Endodermal cell (in vitro differentiated cells): ENCODE results near the gene ATXN10. TPM values are rescaled to one million over a fixed set of nuclear protein-coding genes. Genes with fewer than 3 reads are reported as not detected.

Experiments
- DNase-seq: peaks from one replicate; pipeline ENCODE4 v3.0.0-alpha.2; 2017
- H3K27ac ChIP-seq: 2 replicates; pipeline ENCODE4 v1.5.1; 2013; ENCODE audit warnings: mild to moderate bottlenecking, low read depth, low read length, moderate library complexity
- H3K27me3 ChIP-seq: 2 replicates; pipeline ENCODE4 v1.6.1; 2013; ENCODE audit warnings: mild to moderate bottlenecking, low read length, moderate library complexity; ENCODE audit not compliant: insufficient read depth, control insufficient read depth, poor library complexity, severe bottlenecking
- H3K36me3 ChIP-seq: 2 replicates; pipeline ENCODE4 v1.7.0; 2013; ENCODE audit warnings: mild to moderate bottlenecking, low read length, moderate library complexity; ENCODE audit not compliant: control insufficient read depth, insufficient read depth
- H3K4me1 ChIP-seq: one replicate; pipeline ENCODE4 v1.7.0; 2013; ENCODE audit warnings: low read length; ENCODE audit not compliant: control insufficient read depth, insufficient read depth
- H3K4me3 ChIP-seq: 2 replicates; pipeline ENCODE4 v1.5.1; 2013; ENCODE audit warnings: mild to moderate bottlenecking, low read length, moderate library complexity
- H3K9ac ChIP-seq: 2 replicates; pipeline ENCODE4 v1.6.1; 2013; ENCODE audit warnings: mild to moderate bottlenecking, low read length, moderate library complexity; ENCODE audit not compliant: poor library complexity, severe bottlenecking; ENCODE audit errors: extremely low read depth
- H3K9me3 ChIP-seq: 2 replicates; pipeline ENCODE4 v1.6.1; 2013; ENCODE audit warnings: mild to moderate bottlenecking, low read length, moderate library complexity; ENCODE audit not compliant: control insufficient read depth
- H3K27ac Mint-ChIP-seq: 2 replicates; pipeline ENCODE4 v1.8.0; 2020; ENCODE audit warnings: mixed read lengths
- H3K27me3 Mint-ChIP-seq: 2 replicates; pipeline ENCODE4 v1.8.0; 2021; ENCODE audit warnings: mild to moderate bottlenecking, mixed read lengths; ENCODE audit not compliant: insufficient read depth
- H3K36me3 Mint-ChIP-seq: 2 replicates; pipeline ENCODE4 v1.8.0; 2020; ENCODE audit warnings: low read depth, mixed read lengths
- H3K4me1 Mint-ChIP-seq: 2 replicates; pipeline ENCODE4 v1.8.0; 2020; ENCODE audit warnings: mixed read lengths
- H3K4me3 Mint-ChIP-seq: 2 replicates; pipeline ENCODE4 v1.8.0; 2020; ENCODE audit warnings: mild to moderate bottlenecking, moderate library complexity, mixed read lengths
- H3K9me3 Mint-ChIP-seq: 2 replicates; pipeline ENCODE4 v1.8.0; 2020; ENCODE audit warnings: mild to moderate bottlenecking, mixed read lengths
- WGBS, 2 experiments: methylation state at CpG; one replicate each; pipeline versions ENCODE4 v1.1.5 to v1.1.7; 2013; ENCODE audit warnings: missing lambda C conversion rate in 2 of 2, mixed read lengths in 1 of 2; ENCODE audit not compliant: insufficient coverage in 1 of 2, insufficient read length in 1 of 2; 5-methylcytosine and 5-hydroxymethylcytosine counted together
- total RNA-seq, 2 donors: library from RNA; stranded (reverse); fragmentation: NEBNext Ultra II Directional in 1 of 2; extraction: Animal tissue kit (Norgen Biotek cat#: 25700) in 1 of 2; gene quantifications; 2 replicates in 1 of 2; 3 replicates in 1 of 2; pipeline ENCODE4 v1.2.1, GENCODE V29; 2021
- TF ChIP-seq, protein P1 (sequence below): fragments of 200-600 bp; sonication (generic); conservative IDR thresholded peaks from 2 replicates; pipeline ENCODE4 v1.5.0; 2021; ENCODE audit warnings: antibody characterized with exemption, mild to moderate bottlenecking

Gene ATXN10
- total RNA-seq, 2 donors from 2014 or later = 223 to 266 TPM

DNA sequence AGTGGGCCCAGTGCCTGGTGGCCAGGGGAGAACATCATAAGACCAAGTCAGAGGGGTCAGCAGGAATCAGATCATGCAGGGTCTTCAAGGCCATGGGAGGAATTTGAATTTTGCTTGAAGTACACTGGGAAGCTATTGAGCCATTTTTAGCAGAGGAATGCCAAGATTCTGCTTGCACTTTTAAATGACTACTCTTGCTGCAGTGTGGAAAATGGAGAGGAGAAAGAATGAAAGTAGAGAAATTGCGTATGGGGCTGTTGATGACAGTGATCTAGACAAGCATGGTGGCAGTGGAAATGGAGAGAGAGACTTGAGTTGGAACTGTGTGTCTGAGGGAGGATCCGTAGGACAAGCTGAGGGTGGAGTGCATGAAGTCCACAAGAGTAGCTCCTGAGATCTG lies 177.3 kb downstream of the ATXN10 start:
- no peak overlapping the region for H3K27ac Mint-ChIP-seq
- H3K4me1 Mint-ChIP-seq = peaks cover 59% of the 10 kb centered on the region
- no peaks in the 10 kb centered on the region for H3K27me3 Mint-ChIP-seq
- H3K9me3 ChIP-seq = peaks cover 22% of the 10 kb centered on the region
- no peaks in the 10 kb centered on the region for H3K27me3 ChIP-seq
- no peak for DNase-seq
- peaks cover 40% of the 10 kb centered on the region for H3K36me3 Mint-ChIP-seq
- TF ChIP-seq, protein P1, sequence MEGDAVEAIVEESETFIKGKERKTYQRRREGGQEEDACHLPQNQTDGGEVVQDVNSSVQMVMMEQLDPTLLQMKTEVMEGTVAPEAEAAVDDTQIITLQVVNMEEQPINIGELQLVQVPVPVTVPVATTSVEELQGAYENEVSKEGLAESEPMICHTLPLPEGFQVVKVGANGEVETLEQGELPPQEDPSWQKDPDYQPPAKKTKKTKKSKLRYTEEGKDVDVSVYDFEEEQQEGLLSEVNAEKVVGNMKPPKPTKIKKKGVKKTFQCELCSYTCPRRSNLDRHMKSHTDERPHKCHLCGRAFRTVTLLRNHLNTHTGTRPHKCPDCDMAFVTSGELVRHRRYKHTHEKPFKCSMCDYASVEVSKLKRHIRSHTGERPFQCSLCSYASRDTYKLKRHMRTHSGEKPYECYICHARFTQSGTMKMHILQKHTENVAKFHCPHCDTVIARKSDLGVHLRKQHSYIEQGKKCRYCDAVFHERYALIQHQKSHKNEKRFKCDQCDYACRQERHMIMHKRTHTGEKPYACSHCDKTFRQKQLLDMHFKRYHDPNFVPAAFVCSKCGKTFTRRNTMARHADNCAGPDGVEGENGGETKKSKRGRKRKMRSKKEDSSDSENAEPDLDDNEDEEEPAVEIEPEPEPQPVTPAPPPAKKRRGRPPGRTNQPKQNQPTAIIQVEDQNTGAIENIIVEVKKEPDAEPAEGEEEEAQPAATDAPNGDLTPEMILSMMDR = no peak
- H3K4me1 ChIP-seq = peaks cover 25% of the 10 kb centered on the region
- H3K27ac ChIP-seq = no peak overlapping the region
- 93 to 100% methylated on average over 2 of the region's 2 CpGs for WGBS, 2 experiments
- H3K9ac ChIP-seq = no peak overlapping the region
- H3K4me3 Mint-ChIP-seq = no peak overlapping the region
- H3K4me3 ChIP-seq = no peak overlapping the region
- peaks cover 38% of the 10 kb centered on the region for H3K36me3 ChIP-seq
- H3K9me3 Mint-ChIP-seq = peaks cover 16% of the 10 kb centered on the region

DNA sequence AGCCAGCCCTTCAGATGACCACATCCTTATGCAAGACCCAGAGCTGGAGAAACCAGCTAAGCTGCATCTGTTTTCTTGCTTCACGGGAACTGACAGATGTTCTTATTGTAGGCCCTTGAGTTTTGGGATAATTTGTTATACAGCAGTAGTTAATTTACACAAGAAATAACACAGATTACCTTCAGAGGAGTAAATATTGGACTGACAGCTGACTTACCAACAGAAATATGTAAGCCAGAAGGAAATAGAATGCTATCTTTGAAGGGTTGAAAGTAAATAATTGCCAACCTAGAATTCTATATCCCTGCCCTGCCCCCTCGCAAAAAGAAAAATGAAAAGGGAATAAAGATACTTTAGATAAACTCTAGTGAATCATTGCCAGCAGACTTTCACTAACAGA lies 181.2 kb downstream of the ATXN10 start:
- TF ChIP-seq, protein P1 = no peak
- no peaks in the 10 kb centered on the region for H3K27me3 ChIP-seq
- H3K27ac ChIP-seq = no peak overlapping the region

DNA sequence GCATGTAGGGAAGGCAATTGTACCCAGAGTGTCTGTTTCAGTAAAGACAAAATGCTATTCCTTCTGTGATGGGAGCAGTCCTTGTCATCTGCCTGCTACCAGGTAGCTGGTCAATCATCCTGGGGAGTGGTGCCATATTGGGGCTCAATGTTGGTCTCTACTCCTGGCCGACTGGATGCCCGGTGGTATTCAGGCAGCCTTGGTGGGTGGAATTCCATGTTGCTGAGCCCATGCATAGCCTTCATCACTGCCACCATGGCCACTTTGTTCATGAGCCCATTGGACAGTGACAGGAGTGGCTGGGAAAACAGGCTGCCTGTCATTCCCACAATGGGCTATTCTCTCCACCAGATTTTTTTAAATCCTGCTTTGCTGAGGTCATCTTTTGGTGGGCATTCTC lies 184.3 kb downstream of the ATXN10 start:
- WGBS, 2 experiments = 90 to 93% methylated on average over 2 of the region's 2 CpGs

More for the DNA sequence above, 181.2 kb downstream of the ATXN10 start:
- Mint-ChIP-seq H3K9me3 (peaks cover 16% of the 10 kb centered on the region), H3K27me3 (no peaks in the 10 kb centered on the region), H3K27ac (no peak overlapping the region), H3K4me1 (peaks cover 30% of the 10 kb centered on the region), H3K36me3 (peaks cover 61% of the 10 kb centered on the region), H3K4me3 (no peak overlapping the region)
- H3K4me1 ChIP-seq = peaks cover 10% of the 10 kb centered on the region
- WGBS, 2 experiments = 83 to 100% methylated on average over 1 to 2 of the region's 2 CpGs
- no peak overlapping the region for H3K9ac ChIP-seq
- H3K9me3 ChIP-seq = peaks cover 26% of the 10 kb centered on the region
- H3K36me3 ChIP-seq = peaks cover 49% of the 10 kb centered on the region
- DNase-seq = no peak
- H3K4me3 ChIP-seq = peak overlapping the region; percentile 48

More for the DNA sequence above, 184.3 kb downstream of the ATXN10 start:
- no peaks in the 10 kb centered on the region for H3K27me3 Mint-ChIP-seq
- peaks cover 16% of the 10 kb centered on the region for H3K9me3 Mint-ChIP-seq
- H3K9me3 ChIP-seq = peaks cover 26% of the 10 kb centered on the region
- H3K36me3 Mint-ChIP-seq = peaks cover 51% of the 10 kb centered on the region
- peaks cover 5% of the 10 kb centered on the region for H3K4me1 Mint-ChIP-seq
- no peak overlapping the region for H3K9ac ChIP-seq
- peaks cover 45% of the 10 kb centered on the region for H3K36me3 ChIP-seq
- H3K4me3 ChIP-seq = no peak overlapping the region
- no peaks in the 10 kb centered on the region for H3K27me3 ChIP-seq
- H3K27ac Mint-ChIP-seq = no peak overlapping the region
- peaks cover 5% of the 10 kb centered on the region for H3K4me1 ChIP-seq
- TF ChIP-seq, protein P1 = no peak
- no peak for DNase-seq
- no peak overlapping the region for H3K27ac ChIP-seq
- H3K4me3 Mint-ChIP-seq = no peak overlapping the region
